Smooth muscle cell (in vitro differentiated cells): ENCODE results near the gene HSF4. TPM values are rescaled to one million over a fixed set of nuclear protein-coding genes. Genes with fewer than 3 reads are reported as not detected.

Experiments
- DNase-seq: peaks from one replicate; lab custom pipeline; 2025; ENCODE audit not compliant: unreplicated experiment; lab: John Stamatoyannopoulos, UW
- H2AFZ ChIP-seq: fragments of 200-600 bp; sonication (generic); 2 replicates; pipeline ENCODE4 v1.6.0; 2016; ENCODE audit warnings: antibody characterized with exemption, low read depth, mild to moderate bottlenecking
- H3F3A ChIP-seq: fragments of 200-600 bp; sonication (generic); 2 replicates; pipeline ENCODE4 v1.6.0; 2017; ENCODE audit warnings: antibody characterized with exemption, low read depth
- H3K27ac ChIP-seq: fragments of 200-600 bp; sonication (generic); 2 replicates; pipeline ENCODE4 v1.5.1; 2016; ENCODE audit warnings: low read depth, mild to moderate bottlenecking
- H3K27me3 ChIP-seq: fragments of 200-600 bp; sonication (generic); 2 replicates; pipeline ENCODE4 v1.6.1; 2016; ENCODE audit warnings: low read depth, mild to moderate bottlenecking
- H3K36me3 ChIP-seq: fragments of 200-600 bp; sonication (generic); 2 replicates; pipeline ENCODE4 v1.5.1; 2016; ENCODE audit warnings: low read depth
- H3K4me1 ChIP-seq: fragments of 200-600 bp; sonication (generic); 2 replicates; pipeline ENCODE4 v1.5.1; 2016; ENCODE audit warnings: low read depth
- H3K4me2 ChIP-seq: fragments of 200-600 bp; sonication (generic); 2 replicates; pipeline ENCODE4 v1.6.0; 2016; ENCODE audit warnings: mild to moderate bottlenecking
- H3K4me3 ChIP-seq: fragments of 200-600 bp; sonication (generic); 2 replicates; pipeline ENCODE4 v1.5.1; 2016; ENCODE audit warnings: mild to moderate bottlenecking
- H3K79me2 ChIP-seq: fragments of 200-600 bp; sonication (generic); 2 replicates; pipeline ENCODE4 v1.6.0; 2016; ENCODE audit warnings: low read depth, mild to moderate bottlenecking
- H3K9ac ChIP-seq: fragments of 200-600 bp; sonication (generic); 2 replicates; pipeline ENCODE4 v1.6.0; 2016; ENCODE audit warnings: low read depth
- H3K9me3 ChIP-seq: fragments of 200-600 bp; sonication (generic); replicated peaks from 2 replicates; pipeline ENCODE4 v1.5.1; 2016; ENCODE audit warnings: low read depth
- H4K20me1 ChIP-seq: fragments of 200-600 bp; sonication (generic); 2 replicates; pipeline ENCODE4 v1.6.0; 2016; ENCODE audit warnings: low read depth
- CTCF ChIP-seq: fragments of 200-600 bp; sonication (generic); IDR thresholded peaks from 2 replicates; pipeline ENCODE4 v1.5.1; 2017; ENCODE audit warnings: borderline replicate concordance, mild to moderate bottlenecking, antibody characterized with exemption; ENCODE audit not compliant: insufficient read depth, poor library complexity, severe bottlenecking
- WGBS: methylation state at CpG from one replicate; pipeline ENCODE4 v1.1.7; 2016; ENCODE audit warnings: low lambda C conversion rate; 5-methylcytosine and 5-hydroxymethylcytosine counted together
- polyA plus RNA-seq: library from polyadenylated mRNA; unstranded; fragments of >200 nt; fragmentation: Nextera tagmentation; extraction: Ambion mirVana; gene quantifications from 2 replicates; pipeline ENCODE4 v1.2.1, GENCODE V29; 2016
- total RNA-seq: library from RNA; depleted of rRNA; stranded (reverse); fragments of >200 nt; gene quantifications from 2 replicates; pipeline ENCODE4 v1.2.3, GENCODE V29; 2014

HSF4 gene
- total and polyA plus RNA-seq, 2 experiments from 2014 or later, result 2.9 to 6.1 TPM

- H3K79me2 ChIP-seq, result no peaks in the 10 kb centered on the region
- H3K27ac ChIP-seq, result no peak overlapping the region
- TF ChIP-seq CTCF, result no peak
- H3K27me3 ChIP-seq, result no peaks in the 10 kb centered on the region
- H3K9ac ChIP-seq, result no peak overlapping the region
- H3F3A ChIP-seq, result no peaks in the 10 kb centered on the region
- H3K36me3 ChIP-seq, result no peaks in the 10 kb centered on the region
- H3K4me3 ChIP-seq, result no peak overlapping the region
- H3K4me2 ChIP-seq, result no peak overlapping the region
- H3K9me3 ChIP-seq, result no peaks in the 10 kb centered on the region
- no peak for DNase-seq
- peaks cover 15% of the 10 kb centered on the region for H4K20me1 ChIP-seq
- H2AFZ ChIP-seq, result no peak overlapping the region
- 95% methylated on average over 11 of the region's 11 CpGs for WGBS
- H3K4me1 ChIP-seq, result no peaks in the 10 kb centered on the region
Observed at GRCh38 chr16:67148656-67149275, 15.8 kb upstream of the HSF4 start.

- no peak for DNase-seq
- peaks cover 20% of the 10 kb centered on the region for H4K20me1 ChIP-seq
- H3K27ac ChIP-seq, result no peak overlapping the region
- H3K4me2 ChIP-seq, result peak overlapping the region; percentile 93
- no peaks in the 10 kb centered on the region for H3K4me1 ChIP-seq
- no peaks in the 10 kb centered on the region for H3K36me3 ChIP-seq
- no peaks in the 10 kb centered on the region for H3K79me2 ChIP-seq
- no peak for TF ChIP-seq CTCF
- H3K9ac ChIP-seq, result no peak overlapping the region
- H3K9me3 ChIP-seq, result no peaks in the 10 kb centered on the region
- peak overlapping the region; percentile 72 for H3K4me3 ChIP-seq
- no peak overlapping the region for H2AFZ ChIP-seq
- H3K27me3 ChIP-seq, result peaks cover 7% of the 10 kb centered on the region
- no peaks in the 10 kb centered on the region for H3F3A ChIP-seq
- 73% methylated on average over 70 of the region's 77 CpGs for WGBS
Observed at GRCh38 chr16:67149276-67150046, 15.1 kb upstream of the HSF4 start.

GRCh38 chr16:67150047-67150832 lies 14.3 kb upstream of the HSF4 start:
- 7% methylated on average over 68 of the region's 94 CpGs for WGBS
- Histone ChIP-seq H3K4me2 (peak overlapping the region; percentile 93), H3K79me2 (no peaks in the 10 kb centered on the region), H3F3A (no peaks in the 10 kb centered on the region), H3K9ac (peak overlapping the region; percentile 81), H3K27ac (peak overlapping the region; percentile 80), H2AFZ (peak overlapping the region; percentile 73), H3K4me3 (peak overlapping the region; percentile 72), H3K9me3 (no peaks in the 10 kb centered on the region), H3K36me3 (no peaks in the 10 kb centered on the region), H4K20me1 (peaks cover 27% of the 10 kb centered on the region), H3K27me3 (peaks cover 15% of the 10 kb centered on the region), H3K4me1 (peaks cover 6% of the 10 kb centered on the region)
- peak; percentile 73 for DNase-seq
- TF ChIP-seq CTCF, result peak; percentile 12
